ENCODE data around the gene TSPOAP1. TPM values are rescaled to one million over a fixed set of nuclear protein-coding genes. Genes with fewer than 3 reads are reported as not detected.
A peak's percentile ranks its signal among the peaks of the same experiment; 100 is the strongest.

Gene TSPOAP1
- total RNA-seq, 3 donors from 2014 or later = 5.3 to 27.7 (median 8.3) TPM

DNA sequence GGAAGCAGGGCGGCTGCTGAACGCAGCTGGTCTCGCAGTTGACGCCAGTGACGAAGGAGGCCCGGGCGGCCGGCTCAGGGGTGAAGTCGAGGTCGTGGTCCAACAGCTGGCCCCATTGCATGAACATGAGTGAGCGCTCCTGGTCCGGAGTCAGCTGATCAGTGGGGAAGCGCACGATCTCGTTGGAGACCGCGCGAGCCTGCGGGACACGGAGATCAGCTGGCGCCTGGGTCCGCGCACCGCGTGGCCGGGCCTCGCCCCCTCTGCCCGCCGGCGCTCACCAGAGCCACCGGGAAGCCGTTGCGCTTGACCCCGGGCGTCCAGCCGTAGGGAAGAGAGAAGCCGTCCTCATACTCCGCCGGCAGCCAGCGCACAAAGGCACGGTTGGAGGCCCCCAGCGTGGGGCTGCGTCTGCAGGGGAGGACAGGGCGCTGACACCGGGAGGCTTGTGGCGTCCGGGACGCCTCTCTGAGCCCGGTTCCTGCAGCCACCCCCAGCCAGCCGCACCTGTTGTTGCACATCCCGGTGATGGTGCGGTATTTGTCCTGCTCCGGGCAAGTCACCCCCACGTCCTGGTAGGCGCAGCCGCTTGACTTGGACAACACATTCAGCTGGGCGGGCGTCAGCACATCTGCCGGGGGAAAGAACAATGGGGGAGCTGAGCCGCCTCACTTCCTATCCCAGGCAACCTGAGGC lies 49.4 kb downstream of the TSPOAP1 start:
- no peak overlapping the region for H3K4me3 ChIP-seq
- no peaks in the 10 kb centered on the region for H3K4me1 ChIP-seq (ENCODE audit: low read depth)
- DNase-seq = peak in 2 of 3 donors; percentile 23 to 65
- ATAC-seq = peak; percentile 69
- no peaks in the 10 kb centered on the region for H3K9me3 ChIP-seq
- TF ChIP-seq, protein P1, sequence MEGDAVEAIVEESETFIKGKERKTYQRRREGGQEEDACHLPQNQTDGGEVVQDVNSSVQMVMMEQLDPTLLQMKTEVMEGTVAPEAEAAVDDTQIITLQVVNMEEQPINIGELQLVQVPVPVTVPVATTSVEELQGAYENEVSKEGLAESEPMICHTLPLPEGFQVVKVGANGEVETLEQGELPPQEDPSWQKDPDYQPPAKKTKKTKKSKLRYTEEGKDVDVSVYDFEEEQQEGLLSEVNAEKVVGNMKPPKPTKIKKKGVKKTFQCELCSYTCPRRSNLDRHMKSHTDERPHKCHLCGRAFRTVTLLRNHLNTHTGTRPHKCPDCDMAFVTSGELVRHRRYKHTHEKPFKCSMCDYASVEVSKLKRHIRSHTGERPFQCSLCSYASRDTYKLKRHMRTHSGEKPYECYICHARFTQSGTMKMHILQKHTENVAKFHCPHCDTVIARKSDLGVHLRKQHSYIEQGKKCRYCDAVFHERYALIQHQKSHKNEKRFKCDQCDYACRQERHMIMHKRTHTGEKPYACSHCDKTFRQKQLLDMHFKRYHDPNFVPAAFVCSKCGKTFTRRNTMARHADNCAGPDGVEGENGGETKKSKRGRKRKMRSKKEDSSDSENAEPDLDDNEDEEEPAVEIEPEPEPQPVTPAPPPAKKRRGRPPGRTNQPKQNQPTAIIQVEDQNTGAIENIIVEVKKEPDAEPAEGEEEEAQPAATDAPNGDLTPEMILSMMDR (IDR thresholded peaks at IDR 0.05) = no peak
- intact Hi-C loops (cut with DNase I, micrococcal nuclease) = no loop called here
- H3K36me3 ChIP-seq (ENCODE audit: low read depth) = no peaks in the 10 kb centered on the region

DNA sequence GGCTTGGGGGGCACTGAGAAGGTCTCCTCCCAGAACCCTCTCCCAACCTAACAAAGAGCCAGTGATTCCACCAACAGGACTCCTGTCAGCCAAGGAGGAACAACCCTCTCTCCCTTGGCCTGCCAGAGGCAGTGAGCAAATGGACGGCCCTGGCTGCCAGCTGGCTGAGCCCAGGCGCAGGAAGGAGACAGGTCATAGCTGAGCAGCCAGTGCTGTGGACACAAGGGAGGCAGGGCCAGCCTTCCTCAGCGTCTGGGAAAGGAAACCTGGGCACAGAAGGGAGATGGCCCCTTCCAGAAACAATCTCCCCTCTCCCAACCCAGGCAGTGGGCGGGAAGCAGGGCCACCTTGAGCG lies 50.0 kb downstream of the TSPOAP1 start:
- no peaks in the 10 kb centered on the region for H3K4me1 ChIP-seq (ENCODE audit: low read depth)
- DNase-seq = peak in 1 of 3 donors; percentile 44
- no peaks in the 10 kb centered on the region for H3K36me3 ChIP-seq (ENCODE audit: low read depth)
- TF ChIP-seq, protein P1 (IDR thresholded peaks at IDR 0.05) = no peak
- intact Hi-C loops (cut with DNase I, micrococcal nuclease) = no loop called here
- no peak overlapping the region for H3K4me3 ChIP-seq
- peak; percentile 48 for ATAC-seq
- no peaks in the 10 kb centered on the region for H3K9me3 ChIP-seq

GRCh38 chr17:58277802-58278595 lies 50.6 kb downstream of the TSPOAP1 start:
- H3K9me3 ChIP-seq = no peaks in the 10 kb centered on the region
- intact Hi-C loops (cut with DNase I, micrococcal nuclease) = no loop called here
- DNase-seq (peak in 1 of 3 donors; percentile 44), ATAC-seq (no peak)
- no peaks in the 10 kb centered on the region for H3K4me1 ChIP-seq (ENCODE audit: low read depth)
- H3K4me3 ChIP-seq = no peak overlapping the region
- TF ChIP-seq, protein P1 (IDR thresholded peaks at IDR 0.05) = no peak
- no peaks in the 10 kb centered on the region for H3K36me3 ChIP-seq (ENCODE audit: low read depth)

DNA sequence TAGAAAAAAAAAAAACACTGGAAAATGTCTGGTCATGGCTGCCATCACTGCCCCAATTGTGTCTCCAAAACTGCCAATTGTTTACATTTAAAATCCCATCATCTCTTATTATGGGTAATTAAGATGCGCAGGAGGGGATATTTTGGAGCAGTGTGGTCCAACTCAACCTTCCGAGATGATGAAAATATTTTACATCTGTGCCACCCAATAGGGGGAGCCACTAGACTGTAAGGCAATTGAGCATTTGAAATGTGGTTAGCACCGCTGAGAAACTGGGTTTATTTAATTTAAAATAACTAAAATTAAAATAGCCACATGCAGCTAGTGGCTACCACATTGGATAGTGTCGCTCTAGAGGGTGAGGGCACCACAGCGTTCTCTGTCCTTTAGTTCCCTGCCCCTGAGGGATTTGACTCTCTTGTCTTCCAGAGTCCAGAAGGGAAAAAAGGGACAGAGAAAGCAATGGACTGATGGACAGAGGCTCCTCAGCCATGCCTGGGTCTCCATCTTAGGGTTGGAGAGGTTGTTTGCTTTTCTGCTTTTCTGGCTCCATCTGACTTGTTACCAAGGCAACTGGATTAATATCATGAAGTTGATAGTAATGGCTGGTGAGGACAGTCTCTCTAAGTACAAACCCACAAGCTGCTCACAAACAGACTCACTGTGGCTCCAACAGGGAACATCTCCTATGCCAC lies 51.3 kb downstream of the TSPOAP1 start:
- TF ChIP-seq, protein P1 (IDR thresholded peaks at IDR 0.05) = peak; percentile 11
- Histone ChIP-seq H3K36me3 (ENCODE audit: low read depth) (no peaks in the 10 kb centered on the region), H3K4me3 (no peak overlapping the region), H3K9me3 (no peaks in the 10 kb centered on the region), H3K4me1 (ENCODE audit: low read depth) (no peaks in the 10 kb centered on the region)
- intact Hi-C loops (cut with DNase I, micrococcal nuclease) = no loop called here
- ATAC-seq = no peak
- peak in 1 of 3 donors; percentile 26 for DNase-seq

DNA sequence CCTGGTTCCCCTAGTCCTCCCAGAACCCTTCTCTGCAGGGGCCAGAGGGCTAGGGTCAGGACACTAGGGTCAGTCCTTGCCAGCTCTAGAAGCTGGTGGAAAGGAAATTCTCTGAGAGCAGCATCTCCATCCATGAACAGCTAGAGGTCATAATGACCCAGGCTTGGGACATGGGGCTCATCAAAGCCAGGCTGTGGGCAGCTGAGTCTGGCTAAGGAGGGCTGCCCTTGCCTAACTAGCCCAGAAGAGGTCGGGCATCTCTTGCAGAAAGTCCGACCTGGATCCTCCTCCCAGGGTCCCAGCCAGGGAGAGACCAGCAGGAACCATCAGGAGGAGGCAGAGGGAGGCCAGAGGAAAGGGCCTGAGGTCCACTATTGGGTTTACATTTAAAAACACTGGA lies 52.2 kb downstream of the TSPOAP1 start:
- ATAC-seq (no peak), DNase-seq (no peak)
- no peaks in the 10 kb centered on the region for H3K4me1 ChIP-seq (ENCODE audit: low read depth)
- H3K9me3 ChIP-seq = no peaks in the 10 kb centered on the region
- H3K4me3 ChIP-seq = no peak overlapping the region
- TF ChIP-seq, protein P1 (IDR thresholded peaks at IDR 0.05) = no peak
- intact Hi-C loops (cut with DNase I, micrococcal nuclease) = no loop called here
- no peaks in the 10 kb centered on the region for H3K36me3 ChIP-seq (ENCODE audit: low read depth)

Measured in mucosa of descending colon (tissue), 3 donors.